ENCODE data around the gene DCAF5.
"Not testable (repeated sequence)": the region's sequence is repeated elsewhere in the genome, so short reads cannot be mapped to it uniquely, and the experiment has no call there.

The DCAF5 gene

DNA sequence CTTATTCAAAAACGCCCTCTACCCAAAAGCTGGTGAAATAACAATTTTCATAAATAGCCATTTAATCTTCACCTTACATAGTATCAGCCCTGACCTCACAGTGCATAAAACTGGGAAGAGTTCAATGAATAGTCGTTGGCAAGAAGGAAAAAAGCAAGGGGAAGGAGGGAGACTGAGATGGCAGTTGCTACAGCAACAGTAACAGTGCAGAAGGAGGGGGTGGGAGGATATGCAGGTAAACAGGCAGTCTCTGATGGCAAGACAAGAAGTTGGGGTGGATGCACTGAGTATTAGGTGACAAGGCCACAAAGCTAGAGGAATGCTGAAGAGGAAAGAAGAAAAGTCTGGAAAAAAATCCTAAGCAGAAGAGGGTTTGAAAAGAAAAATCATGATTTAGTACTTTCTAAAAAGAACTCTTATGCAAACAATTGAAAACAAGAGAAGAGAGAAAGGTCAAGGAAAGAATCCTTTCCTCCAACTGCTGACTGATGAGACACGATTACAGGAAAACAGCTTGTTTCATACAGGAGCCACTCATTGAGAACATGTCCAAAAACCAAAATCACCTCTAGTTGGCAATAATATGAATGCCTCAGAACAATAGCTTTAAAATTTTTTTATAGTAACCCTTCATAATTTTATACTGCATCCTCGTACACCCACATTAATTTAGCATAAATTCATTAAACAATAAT, 56.0 kb downstream of the DCAF5 start:
- DNase-seq (ENCODE audit: low read depth in 2 of 2, low spot score in 1 of 2) = no peak

- no peak for DNase-seq (ENCODE audit: low read depth in 2 of 2, low spot score in 1 of 2)
Observed at GRCh38 chr14:69096246-69096645, 56.7 kb downstream of the DCAF5 start.

GRCh38 chr14:69094481-69094880, 58.4 kb downstream of the DCAF5 start:
- DNase-seq (ENCODE audit: low read depth in 2 of 2, low spot score in 1 of 2) = no peak

- DNase-seq (ENCODE audit: low read depth in 2 of 2, low spot score in 1 of 2) = no peak
Observed at GRCh38 chr14:69093631-69094421, 59.1 kb downstream of the DCAF5 start.

GRCh38 chr14:69092840-69093422, 60.0 kb downstream of the DCAF5 start:
- DNase-seq (ENCODE audit: low read depth in 2 of 2, low spot score in 1 of 2) = no peak

- no peak for DNase-seq (ENCODE audit: low read depth in 2 of 2, low spot score in 1 of 2)
Observed at GRCh38 chr14:69091695-69092094, 61.2 kb downstream of the DCAF5 start.

GRCh38 chr14:69091006-69091405, 61.9 kb downstream of the DCAF5 start:
- no peak for DNase-seq (ENCODE audit: low read depth in 2 of 2, low spot score in 1 of 2)

DNA sequence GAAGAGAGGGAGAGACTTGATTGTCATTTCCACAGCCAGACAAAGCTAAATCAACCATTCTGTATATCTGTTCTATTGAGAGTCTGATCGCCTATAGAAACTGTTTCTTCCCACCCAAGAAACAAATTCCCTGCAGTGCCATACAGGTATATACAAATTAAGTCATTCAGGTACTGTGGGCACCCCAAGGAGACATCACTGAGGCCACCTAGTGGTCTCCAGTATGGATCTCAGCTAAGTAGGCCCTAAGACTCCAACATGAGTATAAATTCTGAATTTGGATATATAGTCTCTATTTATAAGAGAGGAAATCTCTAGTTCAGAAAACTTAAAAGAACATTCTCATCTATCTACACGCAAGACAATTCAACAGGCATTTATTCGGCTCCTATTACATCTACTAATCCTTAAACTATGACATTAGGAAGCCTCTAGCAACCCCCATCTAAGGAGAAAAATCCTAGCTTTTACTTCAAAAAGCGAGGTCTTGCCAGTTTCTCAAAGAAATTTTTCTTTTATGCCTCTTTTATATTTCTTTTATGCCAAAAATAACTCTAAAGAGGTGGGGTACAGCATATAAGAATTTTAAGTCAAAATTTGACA, 62.6 kb downstream of the DCAF5 start:
- DNase-seq (ENCODE audit: low read depth in 2 of 2, low spot score in 1 of 2) = no peak

GRCh38 chr14:69089046-69089445, 63.9 kb downstream of the DCAF5 start:
- DNase-seq (ENCODE audit: low read depth in 2 of 2, low spot score in 1 of 2) = no peak

DNA sequence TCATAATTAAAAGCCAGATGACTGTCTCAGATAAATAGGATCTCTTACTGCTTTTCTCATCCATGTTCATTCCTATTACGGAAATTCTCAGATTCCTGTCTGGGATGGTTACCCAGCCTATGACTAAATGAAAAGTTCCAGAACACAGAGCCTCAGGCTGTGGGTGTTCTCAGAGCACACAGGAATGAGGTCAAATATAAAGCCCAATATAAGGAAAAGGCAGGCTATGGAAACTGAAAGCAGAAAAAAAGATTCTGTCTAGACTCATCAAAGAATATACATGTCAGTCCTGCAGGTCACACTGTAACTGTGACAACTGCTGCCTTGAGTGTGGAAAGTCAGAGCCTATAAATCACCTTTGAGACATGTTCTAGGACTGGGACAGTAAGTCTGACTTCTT, 64.3 kb downstream of the DCAF5 start:
- no peak for DNase-seq (ENCODE audit: low read depth in 2 of 2, low spot score in 1 of 2)

- DNase-seq (ENCODE audit: low read depth in 2 of 2, low spot score in 1 of 2) = no peak
Observed at GRCh38 chr14:69087061-69087461, 65.9 kb downstream of the DCAF5 start.

DNA sequence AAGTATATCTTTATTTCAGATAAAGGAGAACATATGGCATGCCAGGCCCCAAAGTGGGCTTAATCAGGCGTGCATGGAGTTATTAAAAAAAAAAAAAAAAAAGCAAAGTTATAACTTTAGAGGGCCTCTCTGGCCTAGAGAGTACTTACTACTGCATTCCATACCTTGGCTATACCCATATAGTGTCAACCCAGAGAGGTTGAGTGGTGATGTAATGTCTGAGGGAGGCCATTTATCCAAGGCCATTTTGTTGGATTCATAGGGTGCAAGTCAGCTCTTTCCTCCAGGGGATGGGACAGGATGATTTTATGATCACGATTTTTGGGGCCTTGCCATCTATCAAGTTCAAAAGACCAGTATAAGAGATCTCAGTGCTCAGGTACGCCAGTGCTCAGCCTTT, 66.4 kb downstream of the DCAF5 start:
- no peak for DNase-seq (ENCODE audit: low read depth in 2 of 2, low spot score in 1 of 2)

GRCh38 chr14:69084023-69084422, 68.9 kb downstream of the DCAF5 start:
- no peak for DNase-seq (ENCODE audit: low read depth in 2 of 2, low spot score in 1 of 2)

- DNase-seq (ENCODE audit: low read depth in 2 of 2, low spot score in 1 of 2) = no peak
Observed at GRCh38 chr14:69083181-69083580, 69.7 kb downstream of the DCAF5 start.

GRCh38 chr14:69081271-69081670, 71.6 kb downstream of the DCAF5 start:
- DNase-seq (ENCODE audit: low read depth in 2 of 2, low spot score in 1 of 2) = no peak

DNA sequence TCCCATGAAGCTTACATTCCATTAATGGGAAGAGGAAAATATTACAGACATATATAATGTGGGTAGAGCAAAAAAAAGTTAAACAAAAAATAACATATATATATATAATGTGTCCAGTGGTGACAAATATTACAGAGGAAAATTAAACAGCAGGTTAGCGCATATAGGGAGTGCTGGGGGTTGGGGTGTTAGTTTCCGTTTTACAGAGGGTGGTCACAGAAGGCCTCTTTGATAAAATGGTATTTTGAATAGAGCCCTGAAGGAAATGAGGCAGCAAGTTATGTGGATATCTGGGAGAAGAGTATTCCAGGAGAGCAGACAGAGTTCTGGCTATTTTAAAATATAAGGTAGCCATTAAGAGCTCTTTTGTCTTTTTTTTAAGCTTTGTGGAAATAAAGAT, 73.2 kb downstream of the DCAF5 start:
- no peak for DNase-seq (ENCODE audit: low read depth in 2 of 2, low spot score in 1 of 2)

- no peak for DNase-seq (ENCODE audit: low read depth in 2 of 2, low spot score in 1 of 2)
Observed at GRCh38 chr14:69079188-69079742, 73.7 kb downstream of the DCAF5 start.

DNA sequence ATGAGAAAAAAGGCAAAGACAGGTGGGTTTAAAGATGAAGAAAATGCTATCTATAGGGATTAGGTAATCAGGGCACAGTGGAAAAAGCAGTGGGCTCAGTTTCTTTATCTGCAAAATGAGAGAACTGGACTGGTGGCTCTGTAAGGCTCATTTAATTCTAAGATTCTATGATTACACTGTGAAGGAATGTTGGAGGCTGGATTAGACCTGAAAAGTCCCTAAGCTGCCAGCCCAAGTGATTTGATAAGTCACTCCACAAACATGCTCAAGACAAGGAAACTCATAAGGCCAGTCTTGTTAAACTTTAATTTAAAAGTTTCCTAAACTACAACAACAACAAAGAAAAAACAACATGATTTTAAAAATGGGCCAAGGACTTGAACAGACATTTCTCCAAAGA, 75.1 kb downstream of the DCAF5 start:
- no peak for DNase-seq (ENCODE audit: low read depth in 2 of 2, low spot score in 1 of 2)

- DNase-seq (ENCODE audit: low read depth in 2 of 2, low spot score in 1 of 2) = not testable (repeated sequence)
Observed at GRCh38 chr14:69077185-69077584, 75.7 kb downstream of the DCAF5 start.

DNA sequence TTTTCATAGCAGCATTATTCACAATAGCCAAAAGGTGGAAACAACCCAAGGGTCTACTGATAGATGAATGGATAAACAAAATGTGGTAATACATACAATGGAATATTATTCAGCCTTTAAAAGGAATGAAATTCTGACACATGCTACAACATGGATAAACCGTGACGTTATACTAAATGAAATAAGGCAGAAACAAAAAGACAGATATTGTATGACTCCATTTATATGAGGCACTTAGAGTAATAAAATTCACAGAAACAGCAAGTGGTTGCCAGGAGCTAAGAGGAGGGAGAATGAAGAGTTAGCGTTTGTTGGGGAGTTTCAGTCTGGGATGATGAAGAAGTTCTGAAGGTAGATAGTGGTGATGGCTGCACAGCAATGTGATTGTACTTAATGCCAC, 76.6 kb downstream of the DCAF5 start:
- DNase-seq (ENCODE audit: low read depth in 2 of 2, low spot score in 1 of 2) = no peak

GRCh38 chr14:69073915-69074314, 79.0 kb downstream of the DCAF5 start:
- no peak for DNase-seq (ENCODE audit: low read depth in 2 of 2, low spot score in 1 of 2)

GRCh38 chr14:69073429-69073828, 79.5 kb downstream of the DCAF5 start:
- DNase-seq (ENCODE audit: low read depth in 2 of 2, low spot score in 1 of 2) = no peak

Measured in stimulated activated CD8-positive, alpha-beta memory T cell treated with anti-CD3 and anti-CD28 coated beads, Interleukin-4, amount 100 ng/mL, for 1 hour (primary cell).